SK-N-SH (cell line): ENCODE measurements around the gene VPS33B. TPM values are rescaled to one million over a fixed set of nuclear protein-coding genes. Genes with fewer than 3 reads are reported as not detected.

Source experiments
- CTCF ChIA-PET: fragments of 300-600, 350-600 bp; formaldehyde crosslinking; extraction: SDS; loops from one replicate; lab custom pipeline; 2021; lab: Yijun Ruan, JAX
- POLR2A ChIA-PET: fragments of 350-600 bp; sonication (Branson Sonifier 250); formaldehyde crosslinking; extraction: SDS; loops from one replicate; lab custom pipeline; 2020; ENCODE audit warnings: antibody characterized with exemption, inconsistent platforms; lab: Yijun Ruan, JAX
- DNase-seq: peaks from one replicate; pipeline ENCODE4 v3.0.0; 2012
- H2AFZ ChIP-seq: fragments of 200-600 bp; sonication (generic); 2 replicates; pipeline ENCODE4 v1.8.1; 2016; ENCODE audit warnings: antibody characterized with exemption, mild to moderate bottlenecking, low read depth
- H3F3A ChIP-seq: fragments of 200-600 bp; sonication (generic); replicated peaks from 2 replicates; pipeline ENCODE3; 2016; ENCODE audit warnings: antibody characterized with exemption, mild to moderate bottlenecking; ENCODE audit not compliant: insufficient read depth
- H3K27ac ChIP-seq, 2 experiments: fragments of 200-500 bp in 1 of 2; fragments of 200-600 bp in 1 of 2; sonication (Bioruptor generic) in 1 of 2; sonication (generic), shearing (Covaris generic) in 1 of 2; 2 replicates each; pipeline versions ENCODE4 v1.5.1 to v1.6.1; 2014 to 2016; ENCODE audit warnings: low read depth in 2 of 2, inconsistent platforms in 1 of 2, low read length in 1 of 2, mild to moderate bottlenecking in 1 of 2, mixed read lengths in 1 of 2
- H3K27me3 ChIP-seq: fragments of 200-600 bp; sonication (generic), shearing (Covaris generic); 2 replicates; pipeline ENCODE4 v1.6.1; 2016; ENCODE audit warnings: mixed run types; ENCODE audit not compliant: insufficient read depth
- H3K36me3 ChIP-seq, 2 experiments: fragments of 200-500 bp in 1 of 2; fragments of 200-600 bp in 1 of 2; sonication (Bioruptor generic) in 1 of 2; sonication (generic) in 1 of 2; replicated peaks in 1 of 2; 2 replicates each; pipeline versions ENCODE3 to v1.5.1; 2014 to 2016; ENCODE audit warnings: low read length in 1 of 2, mild to moderate bottlenecking in 1 of 2; ENCODE audit not compliant: insufficient read depth in 2 of 2, control insufficient read depth in 1 of 2
- H3K4me1 ChIP-seq, 2 experiments: fragments of 200-500 bp in 1 of 2; fragments of 200-600 bp in 1 of 2; sonication (Bioruptor generic) in 1 of 2; sonication (generic), shearing (Covaris generic) in 1 of 2; 2 replicates each; pipeline versions ENCODE4 v1.5.1 to v1.6.1; 2014 to 2016; ENCODE audit warnings: low read depth in 1 of 2, low read length in 1 of 2, mixed run types in 1 of 2; ENCODE audit not compliant: insufficient read depth in 2 of 2, control insufficient read depth in 1 of 2
- H3K4me2 ChIP-seq: fragments of 200-600 bp; sonication (generic), shearing (Covaris generic); 2 replicates; pipeline ENCODE4 v1.6.1; 2017; ENCODE audit warnings: mixed run types
- H3K4me3 ChIP-seq, 2 experiments: fragments of 200-500 bp in 1 of 2; fragments of 200-600 bp in 1 of 2; sonication (Bioruptor generic) in 1 of 2; sonication (generic), shearing (Covaris generic) in 1 of 2; 2 replicates each; pipeline versions ENCODE4 v1.5.1 to v1.8.1; 2014 to 2016; ENCODE audit warnings: low read depth in 2 of 2, inconsistent platforms in 1 of 2, low read length in 1 of 2, mild to moderate bottlenecking in 1 of 2, mixed read lengths in 1 of 2, moderate library complexity in 1 of 2
- H3K79me2 ChIP-seq: fragments of 200-600 bp; sonication (generic); 2 replicates; pipeline ENCODE4 v1.8.1; 2017; ENCODE audit warnings: mild to moderate bottlenecking; ENCODE audit not compliant: insufficient read depth
- H3K9ac ChIP-seq: fragments of 200-600 bp; sonication (generic); 2 replicates; pipeline ENCODE4 v1.6.1; 2017; ENCODE audit warnings: mixed run types
- H3K9me2 ChIP-seq: fragments of 200-600 bp; sonication (generic); 2 replicates; pipeline ENCODE4 v1.6.1; 2017; ENCODE audit warnings: mixed run types
- H3K9me3 ChIP-seq: fragments of 200-600 bp; sonication (generic); 2 replicates; pipeline ENCODE4 v1.6.1; 2017; ENCODE audit warnings: mixed run types, mild to moderate bottlenecking, moderate library complexity
- H4K20me1 ChIP-seq: fragments of 200-600 bp; sonication (generic); 2 replicates; pipeline ENCODE4 v1.6.1; 2017; ENCODE audit warnings: mild to moderate bottlenecking, mixed run types; ENCODE audit not compliant: insufficient read depth
- CTCF ChIP-seq: fragments of 200-600 bp; sonication (generic); IDR thresholded peaks from 2 replicates; pipeline ENCODE4 v1.6.1; 2017; ENCODE audit warnings: antibody characterized with exemption, mild to moderate bottlenecking, moderate library complexity
- ELF1 ChIP-seq: IDR thresholded peaks from 2 replicates; pipeline ENCODE4 v1.4.0; 2012
- FOSL2 ChIP-seq: IDR thresholded peaks from 2 replicates; pipeline ENCODE4 v1.4.0; 2012; ENCODE audit warnings: low read depth, mild to moderate bottlenecking, moderate library complexity, borderline replicate concordance
- FOXJ3 ChIP-seq: sonication (generic); formaldehyde crosslinking; IDR thresholded peaks from 2 replicates; pipeline ENCODE4 v1.5.1; 2020; ENCODE audit warnings: mild to moderate bottlenecking, missing genetic modification reagents
- FOXM1 ChIP-seq: IDR thresholded peaks from 2 replicates; pipeline ENCODE4 v1.4.0; 2012; ENCODE audit warnings: low read depth, mild to moderate bottlenecking
- GABPA ChIP-seq: IDR thresholded peaks from 2 replicates; pipeline ENCODE4 v1.4.0; 2012; ENCODE audit warnings: low read depth, mild to moderate bottlenecking
- GATA2 ChIP-seq: sonication (generic); formaldehyde crosslinking; IDR thresholded peaks from 2 replicates; pipeline ENCODE4 v1.5.0; 2020; ENCODE audit warnings: mild to moderate bottlenecking, missing genetic modification reagents
- JUND ChIP-seq: IDR thresholded peaks from 2 replicates; pipeline ENCODE4 v1.4.0; 2012
- MAX ChIP-seq: IDR thresholded peaks from 2 replicates; pipeline ENCODE4 v1.4.0; 2012; ENCODE audit warnings: low read depth
- NFIC ChIP-seq: IDR thresholded peaks from 2 replicates; pipeline ENCODE4 v1.4.0; 2012; ENCODE audit warnings: borderline replicate concordance
- NRF1 ChIP-seq: IDR thresholded peaks from 2 replicates; pipeline ENCODE4 v1.6.1; 2012; ENCODE audit warnings: low read depth, mild to moderate bottlenecking, low read length
- PBX3 ChIP-seq: IDR thresholded peaks from 2 replicates; pipeline ENCODE4; 2012
- POLR2AphosphoS5 ChIP-seq: IDR thresholded peaks from 2 replicates; pipeline ENCODE4 v1.6.1; 2012; ENCODE audit warnings: low read depth, low read length
- REST ChIP-seq: IDR thresholded peaks from 2 replicates; pipeline ENCODE4 v1.6.1; 2012; ENCODE audit warnings: mild to moderate bottlenecking, low read depth, low read length, moderate library complexity
- TEAD4 ChIP-seq: IDR thresholded peaks from 2 replicates; pipeline ENCODE4 v1.4.0; 2012; ENCODE audit warnings: mild to moderate bottlenecking, borderline replicate concordance; ENCODE audit not compliant: insufficient read depth
- USF1 ChIP-seq: IDR thresholded peaks from 2 replicates; pipeline ENCODE4 v1.4.0; 2012; ENCODE audit warnings: low read depth, borderline replicate concordance
- ZBTB33 ChIP-seq: IDR thresholded peaks from 2 replicates; pipeline ENCODE4 v1.4.0; 2012; ENCODE audit warnings: low read depth, borderline replicate concordance
- WGBS: methylation state at CpG from one replicate; pipeline ENCODE4 v1.1.6; 2017; ENCODE audit warnings: low lambda C conversion rate; 5-methylcytosine and 5-hydroxymethylcytosine counted together
- polyA plus RNA-seq, 3 experiments: library from polyadenylated mRNA; depleted of rRNA; stranded (reverse); fragments of >200 nt; gene quantifications; 2 replicates each; pipeline ENCODE4 v1.2.3, GENCODE V29; 2012

The VPS33B gene
- polyA plus RNA-seq, 1 of the 3 experiments (the other 2 are of a cell fraction) = 16.6 TPM

GRCh38 chr15:90955624-90956273, 66.6 kb downstream of the VPS33B start:
- DNase-seq = no peak
- Histone ChIP-seq H3K79me2 (peaks cover 30% of the 10 kb centered on the region), H2AFZ (peak overlapping the region; percentile 74; the same call in 1 of the 2 replicates), H3F3A (peaks cover 12% of the 10 kb centered on the region), H3K4me1 (peaks cover 0 to 23% of the 10 kb centered on the region in 2 experiments; a peak in 1 of 4 replicates), H4K20me1 (no peaks in the 10 kb centered on the region), H3K36me3 (peaks cover 6 to 30% of the 10 kb centered on the region in 2 experiments), H3K27ac (peak overlapping the region in 1 of 2 experiments; percentile 88; a peak in 2 of 4 replicates), H3K9ac (peak overlapping the region; percentile 94; the same call in 1 of the 2 replicates), H3K4me2 (peak overlapping the region; percentile 86), H3K27me3 (no peaks in the 10 kb centered on the region), H3K4me3 (peak overlapping the region; percentile 76 to 81), H3K9me3 (no peaks in the 10 kb centered on the region), H3K9me2 (no peaks in the 10 kb centered on the region)
- TF ChIP-seq JUND (no peak), REST (no peak), PBX3 (no peak), TEAD4 (no peak), USF1 (no peak), FOXJ3 (CRISPR knock-in tag) (no peak), GATA2 (CRISPR knock-in tag) (no peak), FOXM1 (no peak), POLR2AphosphoS5 (no peak), ELF1 (no peak), NFIC (no peak), FOSL2 (no peak), ZBTB33 (no peak), GABPA (no peak), CTCF (no peak), NRF1 (no peak), MAX (no peak)
- 59% methylated on average over 20 of the region's 20 CpGs for WGBS
- POLR2A ChIA-PET = interaction anchor here (0.8 to 2.5 kb wide), 7 partner anchors 9 to 94 kb away, joined by 3 to 12 read pairs (median 5); partner anchors contain the start of genes HDDC3, UNC45A and VPS33B
- CTCF ChIA-PET = interaction anchor here (0.5 to 10.8 kb wide), 47 partner anchors 8 to 1121 kb away, joined by 3 to 186 read pairs (median 7); partner anchors contain the start of genes HDDC3, MAN2A2, PRC1 and UNC45A
